Colonic mucosa (tissue), 4 donors: ENCODE data around the gene EFCAB10. TPM values are rescaled to one million over a fixed set of nuclear protein-coding genes. Genes with fewer than 3 reads are reported as not detected.
A peak's percentile ranks its signal among the peaks of the same experiment; 100 is the strongest.

Experiments used
- DNase-seq: peaks from one replicate; pipeline ENCODE4 v3.0.0-alpha.2; 2020
- H3K27ac ChIP-seq: fragments of 200-600 bp; one replicate; pipeline ENCODE4 v1.8.0; 2021
- H3K27me3 ChIP-seq: fragments of 200-600 bp; one replicate; pipeline ENCODE4 v1.8.0; 2021
- H3K36me3 ChIP-seq: fragments of 200-600 bp; one replicate; pipeline ENCODE4 v1.8.0; 2021
- H3K4me1 ChIP-seq: fragments of 200-600 bp; one replicate; pipeline ENCODE4 v1.8.0; 2021; ENCODE audit warnings: mild to moderate bottlenecking
- H3K4me3 ChIP-seq: fragments of 200-600 bp; one replicate; pipeline ENCODE4 v1.8.0; 2021
- H3K9ac ChIP-seq, 2 donors: one replicate each; pipeline ENCODE4 v1.7.0; 2013; ENCODE audit warnings: control low read depth in 2 of 2, low read depth in 2 of 2, low read length in 2 of 2
- H3K9me3 ChIP-seq: fragments of 200-600 bp; one replicate; pipeline ENCODE4 v1.8.0; 2021
- CTCF ChIP-seq: fragments of 200-600 bp; IDR thresholded peaks from one replicate; pipeline ENCODE4 v1.8.0; 2022; ENCODE audit warnings: antibody characterized with exemption, mild to moderate bottlenecking
- intact Hi-C: fragments of 100-400 bp; cut with DNase I; formaldehyde crosslinking; loops from one replicate; pipeline ENCODE4 v1.14.1; 2022
- total RNA-seq, 2 donors: library from RNA; stranded (reverse); fragmentation: NEBNext Ultra II Directional in 1 of 2; extraction: Animal tissue kit (Norgen Biotek cat#: 25700) in 1 of 2; gene quantifications; one replicate each; pipeline ENCODE4 v1.2.1, GENCODE V29; 2021
- donor health status: healthy.
- donor health status: DM: no; HTN: no; CAD: no.
- donor health status: DM: no; HTN: no; CAD: no.

EFCAB10 gene
- not detected for total RNA-seq

- TF ChIP-seq CTCF: no peak
- no peak within 1 kb of the TSS for H3K27ac ChIP-seq
- no peaks in the 10 kb centered on the region for H3K9me3 ChIP-seq
- peaks cover 3% of the 10 kb centered on the region for H3K4me1 ChIP-seq
- peak; percentile 64 for DNase-seq
- no peaks in the 10 kb centered on the region for H3K36me3 ChIP-seq
- no peaks in the 10 kb centered on the region for H3K27me3 ChIP-seq
- intact Hi-C loops: no loop called here
- peak within 1 kb of the TSS; percentile 23 for H3K4me3 ChIP-seq
- H3K9ac ChIP-seq: no peak within 1 kb of the TSS
Observed at GRCh38 chr7:105581066-105581811, at the start of gene EFCAB10. EFCAB10 (minus strand) TSS chr7:105581493; CDS start chr7:105581463, 30 bp downstream.

- Histone ChIP-seq H3K36me3 (no peaks in the 10 kb centered on the region), H3K27ac (no peak overlapping the region)
Observed at GRCh38 chr7:105625986-105626385, 44.7 kb upstream of the EFCAB10 start.

GRCh38 chr7:105623906-105624305, 42.6 kb upstream of the EFCAB10 start:
- no peaks in the 10 kb centered on the region for H3K36me3 ChIP-seq

More at GRCh38 chr7:105625986-105626385, 44.7 kb upstream of the EFCAB10 start:
- no peaks in the 10 kb centered on the region for H3K27me3 ChIP-seq
- TF ChIP-seq CTCF: no peak
- intact Hi-C loops: no loop called here
- H3K4me1 ChIP-seq: no peaks in the 10 kb centered on the region
- H3K9me3 ChIP-seq: no peaks in the 10 kb centered on the region
- no peak overlapping the region for H3K4me3 ChIP-seq
- no peak for DNase-seq
- H3K9ac ChIP-seq: no peak overlapping the region

GRCh38 chr7:105623378-105623777, 42.1 kb upstream of the EFCAB10 start:
- Histone ChIP-seq H3K27ac (no peak overlapping the region), H3K4me1 (no peaks in the 10 kb centered on the region), H3K36me3 (no peaks in the 10 kb centered on the region), H3K9ac (no peak overlapping the region), H3K27me3 (no peaks in the 10 kb centered on the region), H3K9me3 (no peaks in the 10 kb centered on the region), H3K4me3 (no peak overlapping the region)
- DNase-seq: no peak
- no peak for TF ChIP-seq CTCF
- intact Hi-C loops: no loop called here

More at GRCh38 chr7:105623906-105624305, 42.6 kb upstream of the EFCAB10 start:
- no peak overlapping the region for H3K9ac ChIP-seq
- H3K4me1 ChIP-seq: no peaks in the 10 kb centered on the region
- no peak overlapping the region for H3K4me3 ChIP-seq
- H3K9me3 ChIP-seq: no peaks in the 10 kb centered on the region
- no peak overlapping the region for H3K27ac ChIP-seq
- no peak for DNase-seq
- intact Hi-C loops: no loop called here
- no peak for TF ChIP-seq CTCF
- H3K27me3 ChIP-seq: no peaks in the 10 kb centered on the region

GRCh38 chr7:105622106-105622731, 40.9 kb upstream of the EFCAB10 start:
- Histone ChIP-seq H3K27me3 (no peaks in the 10 kb centered on the region), H3K9ac (no peak overlapping the region), H3K27ac (no peak overlapping the region), H3K4me3 (no peak overlapping the region), H3K9me3 (no peaks in the 10 kb centered on the region), H3K36me3 (no peaks in the 10 kb centered on the region), H3K4me1 (no peaks in the 10 kb centered on the region)
- no peak for TF ChIP-seq CTCF
- no peak for DNase-seq
- intact Hi-C loops: no loop called here
